Activated B cell treated with CpG ODN at 0.5 μM for 24 hours (primary cell): ENCODE measurements around the gene EDIL3. TPM values are rescaled to one million over a fixed set of nuclear protein-coding genes. Genes with fewer than 3 reads are reported as not detected.

Source experiments
- ATAC-seq: fragments of 200-7000 bp; cut with Tn5 transposase; one replicate; pipeline ENCODE4 v1.10.0; 2021; ENCODE audit warnings: low read depth, mild to moderate bottlenecking, moderate library complexity
- CTCF ChIA-PET: fragments of 350-600 bp; sonication (Branson Sonifier 250); formaldehyde crosslinking; loops from one replicate; lab custom pipeline; 2021; ENCODE audit warnings: antibody characterized with exemption; lab: Charles Lee
- POLR2A ChIA-PET: fragments of 350-600 bp; sonication (Branson Sonifier 250); formaldehyde crosslinking; loops from one replicate; lab custom pipeline; 2021; ENCODE audit warnings: antibody characterized with exemption; lab: Charles Lee
- DNase-seq: peaks from one replicate; pipeline ENCODE4 v3.0.0; 2022
- H3K27ac Mint-ChIP-seq: one replicate; pipeline ENCODE4 v1.8.0; 2020; ENCODE audit warnings: mixed read lengths
- H3K27me3 Mint-ChIP-seq: one replicate; pipeline ENCODE4 v1.8.0; 2021; ENCODE audit warnings: mixed read lengths
- H3K36me3 Mint-ChIP-seq: one replicate; pipeline ENCODE4 v1.8.0; 2021; ENCODE audit warnings: low read depth, mixed read lengths
- H3K4me1 Mint-ChIP-seq: one replicate; pipeline ENCODE4 v1.8.0; 2021; ENCODE audit warnings: mixed read lengths
- H3K4me3 Mint-ChIP-seq: one replicate; pipeline ENCODE4 v1.8.0; 2020; ENCODE audit warnings: mild to moderate bottlenecking, mixed read lengths
- H3K9me3 Mint-ChIP-seq: one replicate; pipeline ENCODE4 v1.8.0; 2020; ENCODE audit warnings: mixed read lengths
- CTCF ChIP-seq: fragments of 200-600 bp; IDR thresholded peaks from one replicate; pipeline ENCODE4 v1.8.0; 2022; ENCODE audit warnings: antibody characterized with exemption, mild to moderate bottlenecking
- intact Hi-C: fragments of 100-400 bp; cut with micrococcal nuclease; formaldehyde crosslinking; loops from one replicate; pipeline ENCODE4 v1.15.1; 2024
- total RNA-seq: library from RNA; stranded (reverse); gene quantifications from 2 replicates; pipeline ENCODE4 v1.2.3, GENCODE V29; 2022

The EDIL3 gene
- total RNA-seq, 1 donor from 2014 or later: not detected

- H3K9me3 Mint-ChIP-seq: no peaks in the 10 kb centered on the region
- TF ChIP-seq CTCF: no peak
- no peaks in the 10 kb centered on the region for H3K36me3 Mint-ChIP-seq
- no peak for DNase-seq
- intact Hi-C loops: no loop called here
- POLR2A ChIA-PET: no interaction called here
- ATAC-seq: no peak
- H3K27ac Mint-ChIP-seq: no peak overlapping the region
- CTCF ChIA-PET: no interaction called here
- no peaks in the 10 kb centered on the region for H3K4me1 Mint-ChIP-seq
- no peak overlapping the region for H3K4me3 Mint-ChIP-seq
- no peaks in the 10 kb centered on the region for H3K27me3 Mint-ChIP-seq
Observed at GRCh38 chr5:84218546-84218945, 166.1 kb downstream of the EDIL3 start.

- ChIA-PET CTCF (no interaction called here), POLR2A (no interaction called here)
- H3K4me3 Mint-ChIP-seq: no peak overlapping the region
- DNase-seq (no peak), ATAC-seq (no peak)
- no peak for TF ChIP-seq CTCF
- no peaks in the 10 kb centered on the region for H3K27me3 Mint-ChIP-seq
- intact Hi-C loops: no loop called here
- no peaks in the 10 kb centered on the region for H3K36me3 Mint-ChIP-seq
- no peak overlapping the region for H3K27ac Mint-ChIP-seq
- H3K4me1 Mint-ChIP-seq: no peaks in the 10 kb centered on the region
- peaks cover 2% of the 10 kb centered on the region for H3K9me3 Mint-ChIP-seq
Observed at GRCh38 chr5:84215521-84215920, 169.2 kb downstream of the EDIL3 start.

- POLR2A ChIA-PET: no interaction called here
Observed at GRCh38 chr5:84213861-84214260, 170.8 kb downstream of the EDIL3 start.

GRCh38 chr5:84213212-84213611, 171.5 kb downstream of the EDIL3 start:
- ATAC-seq: no peak
- no peaks in the 10 kb centered on the region for H3K36me3 Mint-ChIP-seq
- TF ChIP-seq CTCF: no peak
- H3K27ac Mint-ChIP-seq: no peak overlapping the region
- H3K4me3 Mint-ChIP-seq: no peak overlapping the region
- H3K9me3 Mint-ChIP-seq: peaks cover 2% of the 10 kb centered on the region
- POLR2A ChIA-PET: no interaction called here
- no peak for DNase-seq
- intact Hi-C loops: no loop called here
- CTCF ChIA-PET: no interaction called here
- H3K4me1 Mint-ChIP-seq: no peaks in the 10 kb centered on the region
- no peaks in the 10 kb centered on the region for H3K27me3 Mint-ChIP-seq

More at GRCh38 chr5:84213861-84214260, 170.8 kb downstream of the EDIL3 start:
- intact Hi-C loops: no loop called here
- no peak for DNase-seq
- Mint-ChIP-seq H3K36me3 (no peaks in the 10 kb centered on the region), H3K27me3 (no peaks in the 10 kb centered on the region), H3K4me3 (no peak overlapping the region), H3K4me1 (no peaks in the 10 kb centered on the region), H3K27ac (no peak overlapping the region), H3K9me3 (peaks cover 2% of the 10 kb centered on the region)
- no peak for TF ChIP-seq CTCF
- CTCF ChIA-PET: no interaction called here
- no peak for ATAC-seq

- no peaks in the 10 kb centered on the region for H3K36me3 Mint-ChIP-seq
- H3K9me3 Mint-ChIP-seq: no peaks in the 10 kb centered on the region
- no peak overlapping the region for H3K4me3 Mint-ChIP-seq
- no peak for TF ChIP-seq CTCF
- no peaks in the 10 kb centered on the region for H3K27me3 Mint-ChIP-seq
- DNase-seq (no peak), ATAC-seq (no peak)
- H3K27ac Mint-ChIP-seq: no peak overlapping the region
- POLR2A ChIA-PET: no interaction called here
- no peaks in the 10 kb centered on the region for H3K4me1 Mint-ChIP-seq
- CTCF ChIA-PET: no interaction called here
- intact Hi-C loops: no loop called here
Observed at GRCh38 chr5:84204772-84205171, 179.9 kb downstream of the EDIL3 start.
